SK-N-SH treated with all-trans-retinoic acid at 6 μM for 48 hours (cell line): Measurements from ENCODE around the gene PIK3CB.

ENCODE experiments used
- ATAC-seq: fragments of 200-7000 bp; cut with Tn5 transposase; 3 replicates; pipeline ENCODE4 v1.9.1; 2020; ENCODE audit warnings: mild to moderate bottlenecking, moderate library complexity
- ARNTL ChIP-seq: fragments of 450-650 bp; formaldehyde crosslinking; IDR thresholded peaks from 2 replicates; pipeline ENCODE4 v1.5.0; 2020; ENCODE audit warnings: low read depth, mild to moderate bottlenecking, moderate library complexity, borderline replicate concordance
- BACH2 ChIP-seq: fragments of 250-450 bp; sonication (Bioruptor Pico); IDR thresholded peaks from 2 replicates; pipeline ENCODE4 v1.9.0; 2021; ENCODE audit warnings: mild to moderate bottlenecking, borderline replicate concordance
- CREB5 ChIP-seq: fragments of 250-450 bp; sonication (Bioruptor Pico); IDR thresholded peaks from 2 replicates; pipeline ENCODE4 v1.5.1; 2020; ENCODE audit warnings: low read depth, mild to moderate bottlenecking, moderate library complexity
- CSDC2 ChIP-seq: fragments of 250-450 bp; sonication (Bioruptor Pico); IDR thresholded peaks from 2 replicates; pipeline ENCODE4 v1.5.0; 2020; ENCODE audit warnings: mild to moderate bottlenecking, moderate library complexity
- ESRRG ChIP-seq: fragments of 250-450 bp; sonication (Bioruptor Pico); IDR thresholded peaks from 2 replicates; pipeline ENCODE4 v1.6.1; 2021; ENCODE audit warnings: mild to moderate bottlenecking
- GLIS3 ChIP-seq: fragments of 250-450 bp; sonication (Bioruptor Pico); IDR thresholded peaks from 2 replicates; pipeline ENCODE4 v1.5.0; 2020; ENCODE audit warnings: mild to moderate bottlenecking, moderate library complexity
- ISL1 ChIP-seq: fragments of 250-450 bp; sonication (Bioruptor Pico); IDR thresholded peaks from 2 replicates; pipeline ENCODE4 v2.1.2; 2022; ENCODE audit warnings: mild to moderate bottlenecking, moderate library complexity
- OSR1 ChIP-seq: fragments of 250-450 bp; sonication (Bioruptor Pico); IDR thresholded peaks from 2 replicates; pipeline ENCODE4 v1.8.0; 2022; ENCODE audit warnings: moderate library complexity, mild to moderate bottlenecking, inconsistent platforms
- PPARA ChIP-seq: fragments of 250-450 bp; sonication (Bioruptor Pico); IDR thresholded peaks from 2 replicates; pipeline ENCODE4 v1.5.0; 2020; ENCODE audit warnings: mild to moderate bottlenecking, borderline replicate concordance
- RARB ChIP-seq: fragments of 250-450 bp; sonication (Bioruptor Pico); IDR thresholded peaks from 2 replicates; pipeline ENCODE4 v1.8.0; 2021; ENCODE audit warnings: mild to moderate bottlenecking, moderate library complexity
- SNAI2 ChIP-seq: fragments of 250-450 bp; sonication (Bioruptor Pico); IDR thresholded peaks from 2 replicates; pipeline ENCODE4 v1.5.0; 2020; ENCODE audit warnings: mild to moderate bottlenecking, moderate library complexity
- TCF4 ChIP-seq: fragments of 250-450 bp; sonication (Bioruptor Pico); IDR thresholded peaks from 2 replicates; pipeline ENCODE4 v1.8.0; 2021; ENCODE audit warnings: mild to moderate bottlenecking, moderate library complexity, borderline replicate concordance
- TOX ChIP-seq: fragments of 250-450 bp; sonication (Bioruptor Pico); IDR thresholded peaks from 2 replicates; pipeline ENCODE4 v1.8.0; 2021; ENCODE audit warnings: mild to moderate bottlenecking, moderate library complexity, borderline replicate concordance
- ZC3H10 ChIP-seq: fragments of 250-450 bp; sonication (Bioruptor Pico); IDR thresholded peaks from 2 replicates; pipeline ENCODE4 v1.5.1; 2021; ENCODE audit warnings: mild to moderate bottlenecking, moderate library complexity
- ZFP3 ChIP-seq: fragments of 250-450 bp; sonication (Bioruptor Pico); IDR thresholded peaks from 2 replicates; pipeline ENCODE4 v1.5.0; 2020; ENCODE audit warnings: mild to moderate bottlenecking, moderate library complexity
- ZFP30 ChIP-seq: fragments of 450-650 bp; formaldehyde crosslinking; IDR thresholded peaks from 2 replicates; pipeline ENCODE4 v1.5.0; 2022; ENCODE audit warnings: mild to moderate bottlenecking, moderate library complexity
- ZNF565 ChIP-seq: fragments of 450-650 bp; formaldehyde crosslinking; conservative IDR thresholded peaks from 2 replicates; pipeline ENCODE4 v1.5.0; 2020; ENCODE audit warnings: low read depth, mild to moderate bottlenecking, moderate library complexity
- ZNF70 ChIP-seq: fragments of 450-650 bp; formaldehyde crosslinking; IDR thresholded peaks from 2 replicates; pipeline ENCODE4 v1.5.0; 2020; ENCODE audit warnings: mild to moderate bottlenecking, moderate library complexity
- ZNF8 ChIP-seq: fragments of 450-650 bp; formaldehyde crosslinking; IDR thresholded peaks from 2 replicates; pipeline ENCODE4 v1.5.0; 2020; ENCODE audit warnings: mild to moderate bottlenecking, moderate library complexity
- TF ChIP-seq, protein P1 (sequence below): fragments of 250-450 bp; sonication (Bioruptor Pico); IDR thresholded peaks from 2 replicates; pipeline ENCODE4 v1.5.1; 2021; ENCODE audit warnings: mild to moderate bottlenecking, moderate library complexity
- TF ChIP-seq, protein P2 (sequence below): fragments of 250-450 bp; sonication (Bioruptor Pico); IDR thresholded peaks from 2 replicates; pipeline ENCODE4 v1.8.0; 2021; ENCODE audit warnings: low read depth, mild to moderate bottlenecking, moderate library complexity, borderline replicate concordance
- TF ChIP-seq, protein P3 (sequence below): fragments of 250-450 bp; sonication (Bioruptor Pico); IDR thresholded peaks from 2 replicates; pipeline ENCODE4 v1.5.0; 2020; ENCODE audit warnings: mild to moderate bottlenecking, moderate library complexity

Gene PIK3CB

GRCh38 chr3:138861798-138862197, 27.1 kb upstream of the PIK3CB start (continued):
- TF ChIP-seq, protein P1, sequence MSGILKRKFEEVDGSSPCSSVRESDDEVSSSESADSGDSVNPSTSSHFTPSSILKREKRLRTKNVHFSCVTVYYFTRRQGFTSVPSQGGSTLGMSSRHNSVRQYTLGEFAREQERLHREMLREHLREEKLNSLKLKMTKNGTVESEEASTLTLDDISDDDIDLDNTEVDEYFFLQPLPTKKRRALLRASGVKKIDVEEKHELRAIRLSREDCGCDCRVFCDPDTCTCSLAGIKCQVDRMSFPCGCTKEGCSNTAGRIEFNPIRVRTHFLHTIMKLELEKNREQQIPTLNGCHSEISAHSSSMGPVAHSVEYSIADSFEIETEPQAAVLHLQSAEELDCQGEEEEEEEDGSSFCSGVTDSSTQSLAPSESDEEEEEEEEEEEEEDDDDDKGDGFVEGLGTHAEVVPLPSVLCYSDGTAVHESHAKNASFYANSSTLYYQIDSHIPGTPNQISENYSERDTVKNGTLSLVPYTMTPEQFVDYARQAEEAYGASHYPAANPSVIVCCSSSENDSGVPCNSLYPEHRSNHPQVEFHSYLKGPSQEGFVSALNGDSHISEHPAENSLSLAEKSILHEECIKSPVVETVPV (CRISPR knock-in tag), result no peak

GRCh38 chr3:138856799-138857198, 22.1 kb upstream of the PIK3CB start:
- ATAC-seq, result no peak
- TF ChIP-seq SNAI2 (CRISPR knock-in tag), result no peak
- no peak for TF ChIP-seq PPARA (CRISPR knock-in tag)
- TF ChIP-seq ZC3H10 (CRISPR knock-in tag), result no peak
- TF ChIP-seq ZNF8 (CRISPR knock-in tag), result no peak
- TF ChIP-seq, protein P2, sequence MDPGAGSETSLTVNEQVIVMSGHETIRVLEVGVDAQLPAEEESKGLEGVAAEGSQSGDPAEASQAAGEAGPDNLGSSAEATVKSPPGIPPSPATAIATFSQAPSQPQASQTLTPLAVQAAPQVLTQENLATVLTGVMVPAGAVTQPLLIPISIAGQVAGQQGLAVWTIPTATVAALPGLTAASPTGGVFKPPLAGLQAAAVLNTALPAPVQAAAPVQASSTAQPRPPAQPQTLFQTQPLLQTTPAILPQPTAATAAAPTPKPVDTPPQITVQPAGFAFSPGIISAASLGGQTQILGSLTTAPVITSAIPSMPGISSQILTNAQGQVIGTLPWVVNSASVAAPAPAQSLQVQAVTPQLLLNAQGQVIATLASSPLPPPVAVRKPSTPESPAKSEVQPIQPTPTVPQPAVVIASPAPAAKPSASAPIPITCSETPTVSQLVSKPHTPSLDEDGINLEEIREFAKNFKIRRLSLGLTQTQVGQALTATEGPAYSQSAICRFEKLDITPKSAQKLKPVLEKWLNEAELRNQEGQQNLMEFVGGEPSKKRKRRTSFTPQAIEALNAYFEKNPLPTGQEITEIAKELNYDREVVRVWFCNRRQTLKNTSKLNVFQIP (CRISPR knock-in tag), result no peak
- TF ChIP-seq, protein P1 (CRISPR knock-in tag), result no peak
- TF ChIP-seq TCF4 (CRISPR knock-in tag), result no peak
- no peak for TF ChIP-seq ISL1 (CRISPR knock-in tag)
- TF ChIP-seq BACH2 (CRISPR knock-in tag), result no peak
- no peak for TF ChIP-seq ZNF70 (CRISPR knock-in tag)
- TF ChIP-seq ARNTL (CRISPR knock-in tag), result no peak
- TF ChIP-seq CSDC2, result no peak
- no peak for TF ChIP-seq ZFP30 (CRISPR knock-in tag)
- TF ChIP-seq TOX (CRISPR knock-in tag), result no peak
- no peak for TF ChIP-seq RARB (CRISPR knock-in tag)
- TF ChIP-seq, protein P3, sequence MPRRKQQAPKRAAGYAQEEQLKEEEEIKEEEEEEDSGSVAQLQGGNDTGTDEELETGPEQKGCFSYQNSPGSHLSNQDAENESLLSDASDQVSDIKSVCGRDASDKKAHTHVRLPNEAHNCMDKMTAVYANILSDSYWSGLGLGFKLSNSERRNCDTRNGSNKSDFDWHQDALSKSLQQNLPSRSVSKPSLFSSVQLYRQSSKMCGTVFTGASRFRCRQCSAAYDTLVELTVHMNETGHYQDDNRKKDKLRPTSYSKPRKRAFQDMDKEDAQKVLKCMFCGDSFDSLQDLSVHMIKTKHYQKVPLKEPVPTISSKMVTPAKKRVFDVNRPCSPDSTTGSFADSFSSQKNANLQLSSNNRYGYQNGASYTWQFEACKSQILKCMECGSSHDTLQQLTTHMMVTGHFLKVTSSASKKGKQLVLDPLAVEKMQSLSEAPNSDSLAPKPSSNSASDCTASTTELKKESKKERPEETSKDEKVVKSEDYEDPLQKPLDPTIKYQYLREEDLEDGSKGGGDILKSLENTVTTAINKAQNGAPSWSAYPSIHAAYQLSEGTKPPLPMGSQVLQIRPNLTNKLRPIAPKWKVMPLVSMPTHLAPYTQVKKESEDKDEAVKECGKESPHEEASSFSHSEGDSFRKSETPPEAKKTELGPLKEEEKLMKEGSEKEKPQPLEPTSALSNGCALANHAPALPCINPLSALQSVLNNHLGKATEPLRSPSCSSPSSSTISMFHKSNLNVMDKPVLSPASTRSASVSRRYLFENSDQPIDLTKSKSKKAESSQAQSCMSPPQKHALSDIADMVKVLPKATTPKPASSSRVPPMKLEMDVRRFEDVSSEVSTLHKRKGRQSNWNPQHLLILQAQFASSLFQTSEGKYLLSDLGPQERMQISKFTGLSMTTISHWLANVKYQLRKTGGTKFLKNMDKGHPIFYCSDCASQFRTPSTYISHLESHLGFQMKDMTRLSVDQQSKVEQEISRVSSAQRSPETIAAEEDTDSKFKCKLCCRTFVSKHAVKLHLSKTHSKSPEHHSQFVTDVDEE, result no peak
- TF ChIP-seq ESRRG (CRISPR knock-in tag), result no peak
- no peak for TF ChIP-seq ZNF565 (CRISPR knock-in tag)

GRCh38 chr3:138854940-138855339, 20.2 kb upstream of the PIK3CB start:
- ATAC-seq, result no peak
- TF ChIP-seq GLIS3 (CRISPR knock-in tag), result no peak
- no peak for TF ChIP-seq ARNTL (CRISPR knock-in tag)
- TF ChIP-seq PPARA (CRISPR knock-in tag), result no peak
- no peak for TF ChIP-seq SNAI2 (CRISPR knock-in tag)

DNA sequence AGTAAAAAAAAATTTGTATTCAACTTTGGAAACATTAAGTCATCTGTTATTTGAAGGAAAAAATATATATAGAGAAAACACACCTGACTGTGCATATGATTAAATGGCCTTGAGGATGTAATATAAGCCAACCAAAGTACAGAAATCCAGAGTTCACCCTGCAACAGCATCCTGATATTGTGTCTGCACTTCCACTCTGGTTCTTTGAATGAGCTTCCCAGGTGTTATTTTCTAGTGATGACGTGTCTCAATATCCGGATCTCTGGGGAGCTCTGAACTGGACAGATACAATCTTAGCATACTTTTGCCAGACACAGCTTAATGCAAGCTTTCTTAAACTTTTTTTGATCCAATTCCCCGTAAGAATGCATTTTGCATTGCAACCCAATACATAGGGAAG, 19.5 kb upstream of the PIK3CB start:
- no peak for TF ChIP-seq RARB (CRISPR knock-in tag)
- no peak for TF ChIP-seq ZNF70 (CRISPR knock-in tag)
- TF ChIP-seq SNAI2 (CRISPR knock-in tag), result no peak
- TF ChIP-seq CSDC2, result no peak
- TF ChIP-seq CREB5 (CRISPR knock-in tag), result no peak
- no peak for TF ChIP-seq ZFP30 (CRISPR knock-in tag)
- TF ChIP-seq ZC3H10 (CRISPR knock-in tag), result no peak
- no peak for TF ChIP-seq BACH2 (CRISPR knock-in tag)
- TF ChIP-seq ARNTL (CRISPR knock-in tag), result no peak
- no peak for TF ChIP-seq OSR1 (CRISPR knock-in tag)
- TF ChIP-seq, protein P3, result no peak
- no peak for TF ChIP-seq ZFP3
- no peak for TF ChIP-seq TOX (CRISPR knock-in tag)
- TF ChIP-seq ZNF565 (CRISPR knock-in tag), result no peak
- no peak for TF ChIP-seq PPARA (CRISPR knock-in tag)
- TF ChIP-seq, protein P1 (CRISPR knock-in tag), result no peak
- ATAC-seq, result no peak
